Measurements from ENCODE around the gene ANGEL1.

The ANGEL1 gene

DNA sequence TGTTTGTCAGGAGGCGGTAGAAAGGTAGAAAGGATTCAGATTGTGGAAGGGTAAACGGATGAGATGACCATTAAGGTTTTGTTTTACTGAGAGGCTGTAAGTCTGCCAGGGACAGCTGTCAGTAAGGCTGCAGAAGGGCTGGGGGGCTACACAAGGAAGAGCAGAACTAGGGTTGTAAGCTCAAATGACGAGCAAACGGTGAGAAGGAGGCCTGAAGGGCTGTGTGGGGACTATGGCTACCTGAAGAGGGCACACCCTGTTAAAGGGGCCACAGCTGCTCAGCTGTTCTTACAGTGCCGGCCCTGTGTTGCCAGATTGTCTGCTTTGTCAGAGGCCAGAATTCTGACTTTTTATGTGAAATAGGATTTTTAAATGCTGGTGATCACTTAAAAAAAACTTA is 32.3 kb downstream of the ANGEL1 start:
- Mint-ChIP-seq H3K27me3 (ENCODE audit: low read depth, poor library complexity) (peaks cover 5% of the 10 kb centered on the region), H3K4me3 (no peak overlapping the region), H3K9me3 (no peaks in the 10 kb centered on the region), H3K27ac (peak overlapping the region; percentile 49), H3K4me1 (peaks cover 42% of the 10 kb centered on the region), H3K36me3 (ENCODE audit: low read depth) (peaks cover 34% of the 10 kb centered on the region)
- DNase-seq, result no peak
- TF ChIP-seq, protein P1, sequence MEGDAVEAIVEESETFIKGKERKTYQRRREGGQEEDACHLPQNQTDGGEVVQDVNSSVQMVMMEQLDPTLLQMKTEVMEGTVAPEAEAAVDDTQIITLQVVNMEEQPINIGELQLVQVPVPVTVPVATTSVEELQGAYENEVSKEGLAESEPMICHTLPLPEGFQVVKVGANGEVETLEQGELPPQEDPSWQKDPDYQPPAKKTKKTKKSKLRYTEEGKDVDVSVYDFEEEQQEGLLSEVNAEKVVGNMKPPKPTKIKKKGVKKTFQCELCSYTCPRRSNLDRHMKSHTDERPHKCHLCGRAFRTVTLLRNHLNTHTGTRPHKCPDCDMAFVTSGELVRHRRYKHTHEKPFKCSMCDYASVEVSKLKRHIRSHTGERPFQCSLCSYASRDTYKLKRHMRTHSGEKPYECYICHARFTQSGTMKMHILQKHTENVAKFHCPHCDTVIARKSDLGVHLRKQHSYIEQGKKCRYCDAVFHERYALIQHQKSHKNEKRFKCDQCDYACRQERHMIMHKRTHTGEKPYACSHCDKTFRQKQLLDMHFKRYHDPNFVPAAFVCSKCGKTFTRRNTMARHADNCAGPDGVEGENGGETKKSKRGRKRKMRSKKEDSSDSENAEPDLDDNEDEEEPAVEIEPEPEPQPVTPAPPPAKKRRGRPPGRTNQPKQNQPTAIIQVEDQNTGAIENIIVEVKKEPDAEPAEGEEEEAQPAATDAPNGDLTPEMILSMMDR (IDR thresholded peaks at IDR 0.05), result no peak

DNA sequence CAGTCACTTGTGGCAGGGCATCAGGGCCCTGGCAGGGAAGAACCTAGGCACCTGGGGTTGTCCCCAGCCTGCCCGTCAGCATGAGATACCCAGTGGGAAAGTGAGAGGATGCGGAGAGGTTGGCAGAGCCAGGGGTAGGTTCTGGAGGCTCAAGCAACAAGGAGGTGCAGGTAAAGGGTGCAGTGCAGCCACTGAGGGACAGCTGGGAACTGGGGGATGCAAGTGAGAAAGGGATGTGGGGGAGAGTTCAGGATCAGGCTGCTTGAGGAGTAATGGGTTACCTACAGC is 32.7 kb downstream of the ANGEL1 start:
- Mint-ChIP-seq H3K4me1 (peaks cover 44% of the 10 kb centered on the region), H3K9me3 (no peaks in the 10 kb centered on the region), H3K27ac (peak overlapping the region; percentile 49), H3K4me3 (no peak overlapping the region), H3K27me3 (ENCODE audit: low read depth, poor library complexity) (peaks cover 5% of the 10 kb centered on the region), H3K36me3 (ENCODE audit: low read depth) (peaks cover 36% of the 10 kb centered on the region)
- TF ChIP-seq, protein P1 (IDR thresholded peaks at IDR 0.05), result no peak
- DNase-seq, result no peak

DNA sequence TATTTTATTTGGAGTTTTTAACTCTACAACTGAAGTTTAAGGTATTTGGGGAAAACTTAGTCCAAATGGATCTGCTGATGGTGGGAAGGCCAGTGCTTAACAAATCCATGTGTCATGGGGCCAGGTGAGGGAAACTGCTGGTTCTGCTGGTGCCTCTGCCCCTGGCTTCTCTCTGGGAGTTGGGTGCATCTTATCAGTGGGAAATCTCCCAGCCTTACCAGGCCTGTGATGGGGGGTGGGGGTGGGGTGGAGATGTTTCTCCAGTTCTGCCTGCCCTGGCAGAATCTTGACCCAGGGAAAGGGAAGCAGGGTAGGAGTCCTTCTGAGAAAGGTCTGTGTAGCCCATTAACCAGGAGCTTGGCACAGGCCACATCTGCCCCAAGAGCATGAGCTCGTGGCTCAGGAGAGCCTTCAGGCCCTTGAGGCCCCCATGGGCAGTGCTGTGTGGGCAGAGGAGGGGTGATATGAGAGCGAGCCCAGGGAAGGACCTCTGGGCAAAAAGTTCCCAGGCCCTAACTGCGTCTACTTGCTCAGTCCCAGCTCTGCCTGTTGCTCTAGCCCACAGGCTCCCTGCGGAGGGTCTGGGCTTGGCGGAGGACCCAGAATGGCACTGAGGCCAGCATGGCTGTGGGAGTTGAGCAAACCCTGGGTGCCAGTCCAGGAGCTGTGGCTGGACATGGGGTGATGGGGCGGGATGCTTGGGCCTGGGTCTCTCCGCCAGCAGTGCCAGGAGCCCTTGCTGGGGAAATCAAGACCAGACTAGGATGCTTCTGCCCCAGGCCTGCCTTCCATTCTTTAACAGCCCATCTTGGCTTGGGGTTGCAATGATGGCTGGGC is 33.2 kb downstream of the ANGEL1 start:
- Mint-ChIP-seq H3K36me3 (ENCODE audit: low read depth) (peaks cover 34% of the 10 kb centered on the region), H3K4me1 (peaks cover 45% of the 10 kb centered on the region), H3K4me3 (no peak overlapping the region), H3K9me3 (no peaks in the 10 kb centered on the region), H3K27ac (no peak overlapping the region), H3K27me3 (ENCODE audit: low read depth, poor library complexity) (peaks cover 5% of the 10 kb centered on the region)
- DNase-seq, result no peak
- TF ChIP-seq, protein P1 (IDR thresholded peaks at IDR 0.05), result no peak

DNA sequence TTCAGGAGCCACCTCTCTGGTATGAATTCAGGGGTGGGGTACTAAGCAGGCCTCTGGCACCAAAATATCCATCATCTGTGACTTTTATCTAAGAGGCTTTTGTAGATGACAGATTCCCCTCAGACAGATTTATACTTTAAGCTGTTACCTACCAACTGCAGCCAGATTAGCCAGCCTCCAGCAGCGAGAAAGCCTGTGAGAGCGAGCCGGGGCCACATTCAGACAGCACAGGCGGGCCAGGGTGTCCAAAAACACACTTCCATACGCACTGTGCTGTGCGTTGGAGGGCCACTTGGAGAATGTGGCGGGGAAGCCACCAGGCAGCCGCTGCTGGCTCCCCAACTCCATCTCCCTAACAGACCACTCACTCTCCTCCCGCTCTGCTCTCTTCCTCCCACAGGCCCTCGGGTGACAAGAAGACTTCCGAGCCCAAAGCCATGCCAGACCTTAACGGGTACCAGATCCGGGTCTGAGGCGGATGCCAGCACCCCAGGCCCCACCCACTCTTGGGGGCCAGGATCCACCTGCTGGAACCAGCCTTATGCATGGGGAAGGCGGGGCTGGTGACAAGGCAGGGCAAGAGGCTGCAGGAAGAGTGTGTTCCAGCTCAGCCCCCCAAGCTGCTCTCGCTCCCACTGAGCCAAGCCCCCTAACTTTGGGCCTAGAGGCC is 34.0 kb downstream of the ANGEL1 start:
- peaks cover 34% of the 10 kb centered on the region for H3K36me3 Mint-ChIP-seq (ENCODE audit: low read depth)

DNA sequence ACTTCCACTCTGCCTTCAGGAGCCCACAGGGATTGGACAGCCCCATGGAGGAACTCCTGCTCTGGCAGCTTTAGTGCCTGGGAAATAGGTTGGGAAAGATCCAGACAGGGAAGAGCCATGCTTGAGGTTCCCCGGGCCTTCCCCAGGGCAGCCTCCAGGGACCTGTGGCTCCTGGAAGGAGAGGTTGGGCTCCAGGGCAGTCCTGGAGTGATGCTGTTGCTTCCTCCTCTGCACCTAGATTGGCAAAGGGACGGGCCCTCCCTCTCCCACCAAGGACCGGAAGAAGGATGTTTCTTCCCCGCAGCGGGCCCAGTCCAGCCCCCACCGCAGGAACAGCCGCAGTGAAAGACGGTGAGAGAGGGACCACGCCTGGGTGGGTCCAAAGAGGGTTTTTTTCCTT is 35.0 kb downstream of the ANGEL1 start:
- Mint-ChIP-seq H3K36me3 (ENCODE audit: low read depth) (peaks cover 25% of the 10 kb centered on the region), H3K27ac (peak overlapping the region; percentile 87), H3K4me3 (no peak overlapping the region), H3K27me3 (ENCODE audit: low read depth, poor library complexity) (peaks cover 8% of the 10 kb centered on the region), H3K4me1 (peaks cover 52% of the 10 kb centered on the region), H3K9me3 (no peaks in the 10 kb centered on the region)
- no peak for DNase-seq
- TF ChIP-seq, protein P1 (IDR thresholded peaks at IDR 0.05), result no peak

More for the DNA sequence above, 34.0 kb downstream of the ANGEL1 start:
- TF ChIP-seq, protein P1 (IDR thresholded peaks at IDR 0.05), result no peak
- H3K27ac Mint-ChIP-seq, result peak overlapping the region; percentile 36
- H3K4me1 Mint-ChIP-seq, result peaks cover 51% of the 10 kb centered on the region
- no peaks in the 10 kb centered on the region for H3K9me3 Mint-ChIP-seq
- H3K4me3 Mint-ChIP-seq, result no peak overlapping the region
- DNase-seq, result no peak
- peaks cover 7% of the 10 kb centered on the region for H3K27me3 Mint-ChIP-seq (ENCODE audit: low read depth, poor library complexity)
